Vagina (tissue), 2 donors: ENCODE measurements around the gene CEP128.

Experiments
- CTCF ChIP-seq, 3 experiments: fragments of 450-650 bp in 2 of 3; fragments of 200-600 bp in 1 of 3; sonication (generic) in 1 of 3; IDR thresholded peaks; one replicate each; pipeline ENCODE4 v1.5.1; 2017 to 2019; ENCODE audit warnings: antibody characterized with exemption in 3 of 3, mild to moderate bottlenecking in 2 of 3, moderate library complexity in 2 of 3
- POLR2A ChIP-seq, 2 donors: fragments of 450-650 bp; IDR thresholded peaks; one replicate each; pipeline ENCODE4 v1.6.1; 2017; ENCODE audit warnings: antibody characterized with exemption in 2 of 2, mild to moderate bottlenecking in 2 of 2, moderate library complexity in 2 of 2

DNA sequence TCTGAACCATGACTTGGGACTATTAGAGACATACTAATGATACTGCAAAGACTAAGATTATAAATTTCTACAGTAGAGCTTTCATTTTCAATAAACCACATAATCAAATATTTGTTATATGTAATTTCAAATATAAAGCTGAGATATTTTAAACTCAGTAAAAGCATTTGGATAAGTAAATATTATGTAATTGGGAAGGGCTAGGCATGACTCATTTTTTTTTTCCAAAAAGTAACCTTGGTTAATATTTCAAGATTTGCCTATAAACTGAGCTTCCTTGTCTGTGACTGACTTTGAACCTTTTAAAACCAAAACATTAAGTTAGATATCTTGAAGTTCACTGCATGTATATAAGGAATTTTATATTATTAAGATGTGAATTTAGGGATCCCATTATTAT lies 332.5 kb downstream of the CEP128 start:
- TF ChIP-seq CTCF (IDR thresholded peaks at IDR 0.05): no peak
- TF ChIP-seq POLR2A (IDR thresholded peaks at IDR 0.05): no peak
